ENCODE measurements around the gene ECE1.

ECE1 gene

DNA sequence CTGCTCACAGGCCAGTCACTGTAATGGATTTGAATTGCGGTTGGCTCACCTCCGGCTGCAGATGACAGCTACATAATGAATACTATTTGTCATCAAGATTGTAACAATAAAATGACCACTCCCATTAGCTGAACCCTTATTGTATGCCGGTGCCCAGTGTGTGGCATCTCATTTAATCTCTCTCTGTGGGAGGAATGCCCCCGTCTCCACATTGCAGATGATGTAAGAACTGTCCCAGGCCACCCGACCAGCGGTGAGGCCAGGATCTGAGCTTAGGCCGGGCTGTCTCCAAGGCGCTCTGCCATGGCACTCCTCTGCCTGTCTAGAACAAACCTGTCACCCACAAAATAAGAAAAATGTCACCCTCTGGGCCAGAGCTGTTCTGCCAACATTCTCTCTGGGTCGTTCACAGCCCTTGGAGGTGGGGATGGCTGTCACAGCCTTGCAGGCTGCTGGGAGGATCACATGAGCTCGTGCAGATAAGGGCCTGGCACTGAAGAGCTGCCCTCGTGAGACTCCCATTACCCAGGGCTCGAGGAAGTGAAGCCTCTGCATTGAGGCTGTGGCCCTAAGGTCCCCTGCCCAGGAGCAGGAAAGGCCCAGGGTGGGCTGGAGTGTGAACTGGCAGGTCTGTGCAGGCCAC, 52.7 kb downstream of the ECE1 start:
- H3K4me3 Mint-ChIP-seq: no peak overlapping the region
- peak overlapping the region in 2 of 3 experiments; percentile 35 to 54 for H3K27ac Mint-ChIP-seq
- no peaks in the 10 kb centered on the region for H3K27me3 Mint-ChIP-seq (ENCODE audit: low read depth)
- TF ChIP-seq, protein P1, sequence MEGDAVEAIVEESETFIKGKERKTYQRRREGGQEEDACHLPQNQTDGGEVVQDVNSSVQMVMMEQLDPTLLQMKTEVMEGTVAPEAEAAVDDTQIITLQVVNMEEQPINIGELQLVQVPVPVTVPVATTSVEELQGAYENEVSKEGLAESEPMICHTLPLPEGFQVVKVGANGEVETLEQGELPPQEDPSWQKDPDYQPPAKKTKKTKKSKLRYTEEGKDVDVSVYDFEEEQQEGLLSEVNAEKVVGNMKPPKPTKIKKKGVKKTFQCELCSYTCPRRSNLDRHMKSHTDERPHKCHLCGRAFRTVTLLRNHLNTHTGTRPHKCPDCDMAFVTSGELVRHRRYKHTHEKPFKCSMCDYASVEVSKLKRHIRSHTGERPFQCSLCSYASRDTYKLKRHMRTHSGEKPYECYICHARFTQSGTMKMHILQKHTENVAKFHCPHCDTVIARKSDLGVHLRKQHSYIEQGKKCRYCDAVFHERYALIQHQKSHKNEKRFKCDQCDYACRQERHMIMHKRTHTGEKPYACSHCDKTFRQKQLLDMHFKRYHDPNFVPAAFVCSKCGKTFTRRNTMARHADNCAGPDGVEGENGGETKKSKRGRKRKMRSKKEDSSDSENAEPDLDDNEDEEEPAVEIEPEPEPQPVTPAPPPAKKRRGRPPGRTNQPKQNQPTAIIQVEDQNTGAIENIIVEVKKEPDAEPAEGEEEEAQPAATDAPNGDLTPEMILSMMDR (IDR thresholded peaks at IDR 0.05; ENCODE audit: unreplicated experiment in 3 of 3): no peak
- H3K36me3 Mint-ChIP-seq (ENCODE audit: low read depth): peaks cover 24% of the 10 kb centered on the region
- peaks cover 34% of the 10 kb centered on the region for H3K4me1 Mint-ChIP-seq
- no peaks in the 10 kb centered on the region for H3K9me3 Mint-ChIP-seq

DNA sequence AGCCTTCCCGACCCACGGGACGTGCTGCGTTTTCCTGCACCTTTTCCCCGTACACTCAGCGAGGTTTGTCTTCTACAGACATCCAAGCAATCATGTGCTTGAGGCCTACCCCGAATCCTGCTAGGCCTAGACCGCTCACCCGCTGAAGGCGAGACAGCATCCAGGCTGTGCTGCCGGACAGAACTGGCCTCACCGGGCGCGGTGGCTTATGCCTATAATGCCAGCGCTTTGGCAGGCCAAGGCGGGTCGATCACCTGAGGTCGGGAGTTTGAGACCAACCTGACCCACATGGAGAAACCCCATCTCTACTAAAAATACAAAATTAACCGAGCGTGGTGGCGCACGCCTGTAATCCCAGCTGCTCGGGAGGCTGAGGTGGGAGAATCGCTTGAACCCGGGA, 54.1 kb downstream of the ECE1 start:
- Mint-ChIP-seq H3K36me3 (ENCODE audit: low read depth) (peaks cover 27% of the 10 kb centered on the region), H3K4me1 (peaks cover 27% of the 10 kb centered on the region), H3K27ac (no peak overlapping the region), H3K4me3 (no peak overlapping the region), H3K27me3 (ENCODE audit: low read depth) (no peaks in the 10 kb centered on the region), H3K9me3 (no peaks in the 10 kb centered on the region)
- TF ChIP-seq, protein P1 (IDR thresholded peaks at IDR 0.05; ENCODE audit: unreplicated experiment in 3 of 3): no peak

DNA sequence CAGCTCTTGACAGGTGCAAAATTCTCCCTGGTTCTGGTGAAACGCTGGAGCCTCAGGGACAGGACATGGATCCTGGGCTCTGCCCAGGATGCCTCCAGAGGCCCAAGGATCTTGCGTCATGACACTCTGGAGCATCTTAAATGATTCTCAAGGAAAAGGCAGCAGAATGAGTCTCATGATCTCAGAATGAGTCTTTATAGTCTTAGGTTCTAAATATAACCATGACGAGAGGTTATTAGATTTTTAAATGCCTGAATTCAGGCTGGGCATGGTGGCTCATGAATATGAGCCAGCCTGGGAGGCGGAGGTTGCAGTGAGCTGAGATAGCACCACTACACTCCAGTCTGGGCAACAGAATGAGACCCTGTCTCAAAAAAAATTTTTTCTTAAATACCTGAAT, 55.5 kb downstream of the ECE1 start:
- TF ChIP-seq, protein P1 (IDR thresholded peaks at IDR 0.05; ENCODE audit: unreplicated experiment in 3 of 3): no peak
- H3K27ac Mint-ChIP-seq: no peak overlapping the region
- H3K4me3 Mint-ChIP-seq: no peak overlapping the region
- H3K9me3 Mint-ChIP-seq: no peaks in the 10 kb centered on the region
- H3K36me3 Mint-ChIP-seq (ENCODE audit: low read depth): peaks cover 27% of the 10 kb centered on the region
- H3K27me3 Mint-ChIP-seq (ENCODE audit: low read depth): no peaks in the 10 kb centered on the region
- peaks cover 27% of the 10 kb centered on the region for H3K4me1 Mint-ChIP-seq

DNA sequence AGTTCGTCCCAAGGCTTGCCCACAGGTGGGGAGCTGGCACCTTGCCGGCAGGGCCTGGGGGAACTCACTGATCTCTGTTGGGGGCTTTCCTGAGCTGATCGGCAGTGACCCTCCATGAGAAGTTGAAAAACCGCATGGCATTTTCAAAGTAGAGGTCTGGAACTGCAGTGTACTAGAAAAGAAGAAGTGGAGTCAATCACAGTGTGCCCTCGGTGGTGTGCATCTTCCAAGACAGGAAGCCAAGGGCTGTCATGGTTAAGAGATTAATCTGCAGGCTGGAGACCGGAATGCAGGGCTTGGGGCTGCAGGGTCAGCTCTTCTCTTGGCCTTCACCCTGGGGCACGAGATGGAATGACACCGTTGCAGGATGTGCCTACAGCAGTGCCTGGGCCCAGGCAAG, 56.8 kb downstream of the ECE1 start:
- Mint-ChIP-seq H3K27ac (no peak overlapping the region), H3K4me3 (no peak overlapping the region), H3K36me3 (ENCODE audit: low read depth) (peaks cover 23% of the 10 kb centered on the region), H3K9me3 (no peaks in the 10 kb centered on the region), H3K27me3 (ENCODE audit: low read depth) (no peaks in the 10 kb centered on the region), H3K4me1 (peaks cover 19% of the 10 kb centered on the region)
- TF ChIP-seq, protein P1 (IDR thresholded peaks at IDR 0.05; ENCODE audit: unreplicated experiment in 3 of 3): no peak

DNA sequence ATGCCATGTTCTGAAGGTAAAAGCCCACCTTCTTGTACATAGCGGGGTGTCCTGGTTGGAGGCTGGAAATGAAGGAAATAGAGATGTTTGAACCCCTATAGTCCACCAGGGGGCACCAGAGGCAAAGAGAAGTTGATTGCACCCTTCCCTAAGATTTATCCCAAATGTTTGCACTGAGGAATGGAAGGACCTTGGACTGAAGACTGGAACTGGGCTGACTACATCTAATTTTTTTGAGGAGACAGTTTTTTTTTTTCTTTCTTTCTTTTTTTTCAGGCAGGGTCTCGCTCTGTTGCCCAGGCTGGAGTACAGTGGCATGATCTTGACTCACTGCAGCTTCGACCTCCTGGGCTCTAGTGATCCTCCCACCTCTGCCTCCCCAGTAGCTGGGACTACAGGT, 58.2 kb downstream of the ECE1 start:
- Mint-ChIP-seq H3K36me3 (ENCODE audit: low read depth) (peaks cover 28% of the 10 kb centered on the region), H3K4me1 (peaks cover 5% of the 10 kb centered on the region), H3K9me3 (no peaks in the 10 kb centered on the region), H3K27ac (no peak overlapping the region), H3K27me3 (ENCODE audit: low read depth) (no peaks in the 10 kb centered on the region), H3K4me3 (no peak overlapping the region)
- TF ChIP-seq, protein P1 (IDR thresholded peaks at IDR 0.05; ENCODE audit: unreplicated experiment in 3 of 3): peak; percentile 76 to 82 (median 81)

Measured in nephron (organoid).